ENCODE measurements around the gene CNTNAP5.

DNA sequence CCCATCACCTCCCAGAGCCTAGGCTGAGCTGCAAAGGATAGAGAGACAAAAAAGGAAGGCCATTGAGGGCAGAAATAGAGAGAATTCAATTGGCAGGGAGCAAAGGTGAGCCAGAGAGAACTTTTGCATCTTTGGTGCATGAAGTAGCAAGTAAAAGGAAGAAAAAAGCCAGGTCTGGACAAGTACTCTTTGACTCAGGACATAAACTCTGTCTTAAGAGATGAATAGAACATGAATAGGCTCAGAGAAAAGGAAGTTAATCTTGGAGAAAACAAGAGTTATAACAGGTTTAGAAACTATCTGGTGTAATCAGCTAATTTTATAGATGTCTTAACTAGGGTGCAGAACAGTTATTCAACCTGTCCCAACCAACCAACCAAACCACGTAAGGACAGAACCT lies 95.2 kb downstream of the CNTNAP5 start:
- TF ChIP-seq, protein P1, sequence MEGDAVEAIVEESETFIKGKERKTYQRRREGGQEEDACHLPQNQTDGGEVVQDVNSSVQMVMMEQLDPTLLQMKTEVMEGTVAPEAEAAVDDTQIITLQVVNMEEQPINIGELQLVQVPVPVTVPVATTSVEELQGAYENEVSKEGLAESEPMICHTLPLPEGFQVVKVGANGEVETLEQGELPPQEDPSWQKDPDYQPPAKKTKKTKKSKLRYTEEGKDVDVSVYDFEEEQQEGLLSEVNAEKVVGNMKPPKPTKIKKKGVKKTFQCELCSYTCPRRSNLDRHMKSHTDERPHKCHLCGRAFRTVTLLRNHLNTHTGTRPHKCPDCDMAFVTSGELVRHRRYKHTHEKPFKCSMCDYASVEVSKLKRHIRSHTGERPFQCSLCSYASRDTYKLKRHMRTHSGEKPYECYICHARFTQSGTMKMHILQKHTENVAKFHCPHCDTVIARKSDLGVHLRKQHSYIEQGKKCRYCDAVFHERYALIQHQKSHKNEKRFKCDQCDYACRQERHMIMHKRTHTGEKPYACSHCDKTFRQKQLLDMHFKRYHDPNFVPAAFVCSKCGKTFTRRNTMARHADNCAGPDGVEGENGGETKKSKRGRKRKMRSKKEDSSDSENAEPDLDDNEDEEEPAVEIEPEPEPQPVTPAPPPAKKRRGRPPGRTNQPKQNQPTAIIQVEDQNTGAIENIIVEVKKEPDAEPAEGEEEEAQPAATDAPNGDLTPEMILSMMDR (IDR thresholded peaks at IDR 0.05) = no peak
- no peak for TF ChIP-seq POLR2A (IDR thresholded peaks at IDR 0.05)
